Measurements from ENCODE around the gene CYB5R2. TPM values are rescaled to one million over a fixed set of nuclear protein-coding genes. Genes with fewer than 3 reads are reported as not detected.

The CYB5R2 gene
- total and polyA plus RNA-seq, 10 donors: 1.2 to 5.3 (median 2.8) TPM

DNA sequence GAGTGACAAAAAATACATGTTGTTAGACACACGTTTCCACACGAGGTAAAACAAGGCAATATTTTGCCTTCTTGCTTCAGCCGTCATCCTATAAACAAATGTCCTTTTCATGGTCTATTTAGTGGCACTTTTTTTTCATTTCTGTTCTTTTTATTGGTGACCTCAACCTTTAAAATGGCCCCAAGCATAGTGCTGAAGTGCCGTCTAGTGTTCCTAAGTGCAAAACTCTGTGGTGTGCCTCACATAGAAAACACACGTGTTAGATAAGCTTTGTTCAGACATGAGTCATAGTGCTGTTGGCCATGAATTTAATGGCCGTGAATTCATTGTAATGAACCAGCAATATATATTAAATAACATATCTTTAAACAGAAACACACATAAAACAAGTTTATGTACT, 17.3 kb upstream of the CYB5R2 start:
- WGBS, 5 donors: 33 to 79% (median 59%) methylated on average over 6 of the region's 6 CpGs
- TF ChIP-seq POLR2AphosphoS5 (IDR thresholded peaks at IDR 0.05) (no peak), POLR2A (IDR thresholded peaks at IDR 0.05) (no peak)
- TF ChIP-seq, protein P1, sequence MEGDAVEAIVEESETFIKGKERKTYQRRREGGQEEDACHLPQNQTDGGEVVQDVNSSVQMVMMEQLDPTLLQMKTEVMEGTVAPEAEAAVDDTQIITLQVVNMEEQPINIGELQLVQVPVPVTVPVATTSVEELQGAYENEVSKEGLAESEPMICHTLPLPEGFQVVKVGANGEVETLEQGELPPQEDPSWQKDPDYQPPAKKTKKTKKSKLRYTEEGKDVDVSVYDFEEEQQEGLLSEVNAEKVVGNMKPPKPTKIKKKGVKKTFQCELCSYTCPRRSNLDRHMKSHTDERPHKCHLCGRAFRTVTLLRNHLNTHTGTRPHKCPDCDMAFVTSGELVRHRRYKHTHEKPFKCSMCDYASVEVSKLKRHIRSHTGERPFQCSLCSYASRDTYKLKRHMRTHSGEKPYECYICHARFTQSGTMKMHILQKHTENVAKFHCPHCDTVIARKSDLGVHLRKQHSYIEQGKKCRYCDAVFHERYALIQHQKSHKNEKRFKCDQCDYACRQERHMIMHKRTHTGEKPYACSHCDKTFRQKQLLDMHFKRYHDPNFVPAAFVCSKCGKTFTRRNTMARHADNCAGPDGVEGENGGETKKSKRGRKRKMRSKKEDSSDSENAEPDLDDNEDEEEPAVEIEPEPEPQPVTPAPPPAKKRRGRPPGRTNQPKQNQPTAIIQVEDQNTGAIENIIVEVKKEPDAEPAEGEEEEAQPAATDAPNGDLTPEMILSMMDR (IDR thresholded peaks at IDR 0.05 in 8 of 11, conservative IDR thresholded peaks at IDR 0.05 in 3 of 11): no peak
- H3K4me1 ChIP-seq: peaks cover 0 to 8% (median 0%) of the 10 kb centered on the region in 6 donors

DNA sequence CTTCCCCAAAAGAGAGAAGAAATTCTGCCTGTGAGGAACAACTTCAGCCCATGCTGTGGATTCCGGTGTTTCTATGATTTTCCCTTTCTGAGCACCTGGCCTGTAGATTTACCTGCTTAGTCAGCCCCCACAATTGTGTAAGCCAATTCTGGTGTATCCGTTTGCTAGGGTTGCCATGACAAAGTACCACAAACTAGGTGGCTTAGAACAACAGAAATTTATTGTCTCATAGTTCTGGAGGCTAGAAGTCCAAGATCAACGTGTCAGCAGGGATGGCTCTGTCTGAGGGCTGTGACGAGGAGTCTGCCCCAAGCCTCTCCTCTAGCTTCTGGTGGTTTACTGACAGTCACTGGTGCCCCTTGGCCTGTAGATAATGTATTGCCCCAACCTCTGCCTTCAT, 15.9 kb upstream of the CYB5R2 start:
- Histone ChIP-seq H3K27me3 (replicated peaks in 1 of 7) (peaks cover 0 to 56% (median 19%) of the 10 kb centered on the region in 7 donors), H3K9me3 (no peaks in the 10 kb centered on the region), H3K4me3 (no peak overlapping the region), H3K4me1 (peaks cover 0 to 3% (median 0%) of the 10 kb centered on the region in 6 donors), H3K27ac (no peak overlapping the region), H3K36me3 (no peaks in the 10 kb centered on the region)
- intact Hi-C loops (cut with DNase I; ENCODE audit: low total_unique reads): loop anchor here (5.0 kb wide), 1 partner anchor 117 kb away; no protein-coding TSS in a partner anchor
- no peak for TF ChIP-seq POLR2AphosphoS5 (IDR thresholded peaks at IDR 0.05)
- TF ChIP-seq, protein P1 (IDR thresholded peaks at IDR 0.05 in 8 of 11, conservative IDR thresholded peaks at IDR 0.05 in 3 of 11): no peak
- no peak for TF ChIP-seq POLR2A (IDR thresholded peaks at IDR 0.05)
- no peak for DNase-seq
- WGBS, 5 donors: 44 to 69% (median 61%) methylated on average over 4 of the region's 4 CpGs

More for the DNA sequence above, 17.3 kb upstream of the CYB5R2 start:
- no peak overlapping the region for H3K4me3 ChIP-seq
- DNase-seq: no peak
- H3K9me3 ChIP-seq: no peaks in the 10 kb centered on the region
- intact Hi-C loops (cut with DNase I; ENCODE audit: low total_unique reads): no loop called here
- no peaks in the 10 kb centered on the region for H3K36me3 ChIP-seq
- H3K27ac ChIP-seq: no peak overlapping the region
- peaks cover 0 to 49% (median 16%) of the 10 kb centered on the region in 7 donors for H3K27me3 ChIP-seq (replicated peaks in 1 of 7)

DNA sequence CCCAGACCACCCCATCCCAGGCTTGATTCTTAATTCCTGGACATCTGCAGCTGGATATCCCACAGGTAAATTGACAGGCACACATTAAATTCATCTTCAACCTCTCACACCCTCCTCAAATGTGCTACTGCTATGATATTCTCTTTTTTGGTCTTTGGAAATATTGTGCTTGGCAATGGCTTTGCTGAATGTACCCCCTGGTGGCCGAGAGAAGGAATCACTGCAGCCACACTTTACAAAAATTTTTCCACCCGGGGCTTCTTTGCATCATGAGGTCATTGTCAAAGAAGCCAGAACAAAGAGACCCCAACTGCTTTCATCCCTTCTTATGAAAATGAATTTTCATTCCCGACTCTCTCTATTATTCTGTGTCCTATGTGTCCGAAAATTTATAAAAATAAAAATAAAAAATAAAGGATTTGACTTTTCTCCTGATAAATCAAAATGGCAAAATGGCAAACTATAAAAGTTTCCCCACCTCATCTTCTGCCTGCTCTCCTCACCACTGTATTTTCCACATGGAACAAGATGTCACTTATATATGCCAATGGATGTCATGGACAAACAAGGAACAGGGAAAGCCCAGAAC, 15.0 kb upstream of the CYB5R2 start:
- Histone ChIP-seq H3K36me3 (no peaks in the 10 kb centered on the region), H3K9me3 (no peaks in the 10 kb centered on the region), H3K27ac (no peak overlapping the region), H3K4me1 (no peaks in the 10 kb centered on the region), H3K4me3 (no peak overlapping the region), H3K27me3 (replicated peaks in 1 of 7) (peaks cover 0 to 53% (median 10%) of the 10 kb centered on the region in 7 donors)
- intact Hi-C loops (cut with DNase I; ENCODE audit: low total_unique reads): loop anchor here (5.0 kb wide), 1 partner anchor 116 kb away; no protein-coding TSS in a partner anchor
- 7 to 11% (median 10%) methylated on average over 4 of the region's 4 CpGs for WGBS, 5 donors
- no peak for TF ChIP-seq POLR2AphosphoS5 (IDR thresholded peaks at IDR 0.05)
- TF ChIP-seq, protein P1 (IDR thresholded peaks at IDR 0.05 in 8 of 11, conservative IDR thresholded peaks at IDR 0.05 in 3 of 11): peak; percentile 32 to 78 (median 55)
- DNase-seq: no peak

DNA sequence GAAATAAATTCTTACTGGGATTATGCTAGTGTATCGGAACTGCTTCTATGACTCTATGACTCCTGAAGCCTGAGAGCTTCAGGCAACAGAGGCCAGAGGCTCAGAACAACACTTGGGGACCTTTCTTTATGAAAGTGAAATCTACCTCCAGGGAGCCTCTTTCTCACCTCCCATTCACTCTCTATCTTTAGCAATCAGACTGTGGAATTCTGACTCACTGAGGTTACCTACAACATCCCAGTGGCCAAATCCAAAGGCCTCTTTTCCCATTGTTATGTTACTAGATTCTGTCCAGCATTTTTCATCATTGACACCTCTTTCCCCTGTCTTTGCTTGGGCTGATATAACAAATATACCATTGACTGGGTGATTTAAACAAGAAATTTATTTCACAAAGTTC, 14.1 kb upstream of the CYB5R2 start:
- H3K27me3 ChIP-seq (replicated peaks in 1 of 7): peaks cover 0 to 50% (median 5%) of the 10 kb centered on the region in 7 donors
- DNase-seq: no peak
- no peak overlapping the region for H3K27ac ChIP-seq
- no peaks in the 10 kb centered on the region for H3K9me3 ChIP-seq
- no peak overlapping the region for H3K4me3 ChIP-seq
- intact Hi-C loops (cut with DNase I; ENCODE audit: low total_unique reads): loop anchor here (5.0 kb wide), 1 partner anchor 115 kb away; no protein-coding TSS in a partner anchor
- H3K4me1 ChIP-seq: no peaks in the 10 kb centered on the region
- TF ChIP-seq, protein P1 (IDR thresholded peaks at IDR 0.05 in 8 of 11, conservative IDR thresholded peaks at IDR 0.05 in 3 of 11): no peak
- TF ChIP-seq POLR2AphosphoS5 (IDR thresholded peaks at IDR 0.05) (no peak), POLR2A (IDR thresholded peaks at IDR 0.05) (no peak)
- no peaks in the 10 kb centered on the region for H3K36me3 ChIP-seq
- WGBS, 5 donors: 94 to 100% (median 96%) methylated on average over 1 of the region's 1 CpG
